Dermis blood vessel endothelial cell (primary cell): ENCODE data around the gene POLE. TPM values are rescaled to one million over a fixed set of nuclear protein-coding genes. Genes with fewer than 3 reads are reported as not detected.
"Not testable (repeated sequence)": the region's sequence is repeated elsewhere in the genome, so short reads cannot be mapped to it uniquely, and the experiment has no call there.

ENCODE experiments used
- DNase-seq: peaks from one replicate; pipeline ENCODE4 v3.0.0; 2010
- total RNA-seq: library from RNA; depleted of rRNA; stranded (reverse); fragments of >200 nt; gene quantifications from 2 replicates; pipeline ENCODE4 v1.2.3, GENCODE V29; 2014

Gene POLE
- total RNA-seq, 1 donor from 2014 or later: 39.7 TPM

DNA sequence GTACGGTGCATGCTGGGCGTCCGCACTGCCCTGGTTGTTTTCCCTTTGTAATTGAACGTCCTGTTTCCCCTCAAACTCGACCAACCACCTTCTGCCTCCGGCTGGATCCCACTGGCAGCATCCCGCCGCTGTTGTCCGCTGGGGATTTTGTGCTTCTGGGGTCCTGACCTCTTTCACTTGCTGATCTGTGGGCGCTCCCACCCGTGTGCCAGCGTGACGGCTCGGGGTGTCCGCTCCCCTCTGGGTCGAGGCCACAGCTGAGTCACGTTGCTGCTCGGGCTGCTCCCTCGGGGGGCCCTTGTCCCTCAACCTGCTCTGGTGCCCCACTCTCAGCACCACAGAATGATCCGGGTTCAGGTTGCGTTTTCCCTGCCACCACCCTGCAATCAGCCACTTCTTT is 31.5 kb upstream of the POLE start:
- DNase-seq: no peak

DNA sequence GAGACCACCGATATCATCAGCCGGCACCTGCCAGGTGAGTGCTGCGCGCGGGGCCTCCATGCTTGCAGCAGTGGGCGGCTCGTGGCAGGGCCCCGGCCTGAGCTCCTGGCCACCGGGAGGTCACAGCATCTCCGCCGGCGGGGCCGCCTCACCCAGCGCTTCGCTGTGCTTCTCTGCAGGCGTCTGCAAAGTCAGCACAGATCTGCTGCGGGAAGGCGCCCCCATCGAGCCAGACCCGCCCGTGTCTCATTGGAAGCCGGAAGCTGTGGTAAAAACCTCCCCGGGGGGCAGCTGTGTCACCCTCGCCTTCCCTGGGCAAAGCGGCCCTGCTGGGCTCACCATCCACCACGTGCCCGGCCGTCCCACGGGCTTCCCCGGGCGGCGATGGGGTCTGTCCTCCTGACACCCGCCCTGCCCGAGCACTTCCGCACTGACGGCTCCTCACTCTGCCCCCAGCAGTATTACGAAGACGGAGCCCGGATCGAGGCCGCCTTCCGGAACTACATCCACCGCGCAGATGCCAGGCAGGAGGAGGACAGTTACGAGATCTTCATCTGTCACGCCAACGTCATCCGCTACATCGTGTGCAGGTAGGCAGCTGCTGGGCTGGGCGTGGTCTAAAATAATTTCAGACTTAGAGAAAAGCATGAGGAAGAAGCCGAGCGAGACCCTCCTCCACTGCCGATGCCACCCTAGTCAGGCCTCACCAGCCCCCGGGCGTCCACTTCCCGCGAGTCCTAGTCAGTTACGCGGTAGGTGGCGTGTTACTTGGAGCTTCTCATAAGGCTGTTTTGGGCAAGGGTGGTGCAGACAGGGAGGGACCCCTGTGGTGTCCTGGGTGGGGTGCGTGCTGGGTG is 30.6 kb upstream of the POLE start:
- no peak for DNase-seq

DNA sequence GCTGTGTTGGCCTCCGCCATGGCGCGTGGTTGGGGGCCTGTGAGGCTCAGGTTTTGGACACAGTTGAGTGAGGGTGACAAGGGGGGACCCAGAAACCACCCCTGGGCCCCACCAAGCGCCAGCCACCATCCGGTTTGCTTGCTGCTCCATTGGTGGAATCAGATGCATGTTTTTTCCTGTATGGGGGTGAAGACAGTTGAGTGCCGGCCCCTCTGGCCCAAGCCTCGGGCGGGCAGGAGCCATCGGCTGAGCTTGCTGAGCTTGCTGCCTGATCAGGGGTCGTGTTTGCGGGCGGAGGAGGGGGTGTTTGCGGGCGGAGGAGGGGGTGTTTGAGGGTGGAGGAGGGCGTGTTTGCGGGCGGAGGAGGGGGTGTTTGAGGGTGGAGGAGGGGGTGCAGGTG is 29.9 kb upstream of the POLE start:
- no peak for DNase-seq

- DNase-seq: no peak
Measured at GRCh38 chr12:132716356-132716755, 29.2 kb upstream of the POLE start.

- no peak for DNase-seq
Measured at GRCh38 chr12:132715874-132716273, 28.7 kb upstream of the POLE start.

GRCh38 chr12:132713123-132713522 is 26.0 kb upstream of the POLE start:
- DNase-seq: no peak

GRCh38 chr12:132711080-132711843 is 24.1 kb upstream of the POLE start:
- peak; percentile 45 for DNase-seq

DNA sequence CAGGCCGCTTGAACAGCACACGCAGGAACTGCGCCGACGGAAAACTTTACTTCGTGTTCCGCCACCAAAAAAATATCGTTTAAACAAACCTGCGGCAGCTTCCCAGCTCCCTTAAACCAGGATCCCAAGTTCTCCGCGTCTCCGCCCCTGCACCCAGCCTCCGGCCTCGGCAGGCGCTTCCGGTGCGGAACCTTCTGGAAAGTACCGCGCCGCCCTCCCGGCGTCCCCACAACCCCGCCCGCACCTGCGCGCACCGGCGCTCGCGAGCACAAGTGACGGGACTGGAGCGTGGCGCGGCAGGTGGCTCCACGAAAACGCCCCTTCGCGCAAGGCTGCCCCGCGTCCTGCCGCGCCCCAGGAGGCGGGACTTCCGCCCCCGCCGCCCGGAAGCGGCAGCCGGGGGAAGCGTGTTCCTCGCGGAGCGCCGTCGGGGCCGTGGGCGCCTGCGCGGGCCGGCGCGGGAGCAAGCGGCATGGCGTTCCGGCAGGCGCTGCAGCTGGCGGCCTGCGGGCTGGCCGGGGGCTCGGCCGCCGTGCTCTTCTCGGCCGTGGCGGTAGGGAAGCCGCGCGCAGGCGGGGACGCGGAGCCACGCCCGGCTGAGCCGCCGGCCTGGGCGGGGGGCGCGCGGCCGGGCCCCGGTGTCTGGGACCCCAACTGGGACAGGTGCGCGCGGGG is 23.4 kb upstream of the POLE start, which contains the start of gene PGAM5:
PGAM5 (plus strand) TSS at position 438 of the 675 bp plus-strand sequence; CDS start at position 473, 35 bp downstream.
- DNase-seq: peak; percentile 90

- DNase-seq: peak; percentile 41
Measured at GRCh38 chr12:132710043-132710404, 22.9 kb upstream of the POLE start.

DNA sequence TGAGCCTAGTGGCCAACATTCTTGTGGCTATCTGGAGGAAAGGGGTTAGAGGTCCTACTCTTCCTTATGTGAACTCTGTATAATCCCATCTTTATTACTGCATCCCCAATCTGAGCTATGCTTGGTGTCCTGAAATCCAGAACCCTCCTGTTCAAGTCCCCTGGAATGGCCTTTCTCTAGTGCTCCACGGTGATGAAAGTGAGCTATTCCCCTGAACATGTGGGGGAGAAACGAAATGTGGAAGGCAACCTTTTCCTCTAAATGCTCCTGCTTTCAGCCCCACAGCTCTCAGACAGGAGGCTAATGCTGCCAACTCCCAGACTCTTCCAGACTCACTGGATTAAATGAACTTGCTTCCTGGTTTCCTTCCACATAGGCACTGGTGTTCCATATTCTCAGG is 21.0 kb upstream of the POLE start:
- DNase-seq: no peak

GRCh38 chr12:132707241-132707640 is 20.1 kb upstream of the POLE start:
- no peak for DNase-seq

- DNase-seq: no peak
Measured at GRCh38 chr12:132703641-132704040, 16.5 kb upstream of the POLE start.

DNA sequence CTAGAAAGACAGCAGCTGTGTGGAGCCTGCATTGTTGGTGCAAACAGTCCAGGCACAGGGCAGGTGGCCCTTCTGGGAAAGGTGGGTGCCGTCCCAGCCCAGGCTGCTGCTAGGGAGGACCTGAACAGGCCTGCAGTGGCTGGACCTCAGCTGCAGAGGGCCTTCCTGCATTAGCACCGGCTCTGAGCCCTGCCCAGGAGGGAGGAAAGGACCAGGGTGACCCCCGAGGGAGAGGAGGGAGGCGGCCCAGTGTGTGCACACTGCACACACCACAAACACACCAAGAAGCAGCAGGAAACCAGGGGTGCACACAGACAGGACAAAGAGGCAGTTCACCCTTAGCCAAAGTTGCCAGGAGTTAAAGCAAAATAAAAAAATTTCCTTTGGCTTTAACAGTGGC is 15.5 kb upstream of the POLE start:
- DNase-seq: no peak

DNA sequence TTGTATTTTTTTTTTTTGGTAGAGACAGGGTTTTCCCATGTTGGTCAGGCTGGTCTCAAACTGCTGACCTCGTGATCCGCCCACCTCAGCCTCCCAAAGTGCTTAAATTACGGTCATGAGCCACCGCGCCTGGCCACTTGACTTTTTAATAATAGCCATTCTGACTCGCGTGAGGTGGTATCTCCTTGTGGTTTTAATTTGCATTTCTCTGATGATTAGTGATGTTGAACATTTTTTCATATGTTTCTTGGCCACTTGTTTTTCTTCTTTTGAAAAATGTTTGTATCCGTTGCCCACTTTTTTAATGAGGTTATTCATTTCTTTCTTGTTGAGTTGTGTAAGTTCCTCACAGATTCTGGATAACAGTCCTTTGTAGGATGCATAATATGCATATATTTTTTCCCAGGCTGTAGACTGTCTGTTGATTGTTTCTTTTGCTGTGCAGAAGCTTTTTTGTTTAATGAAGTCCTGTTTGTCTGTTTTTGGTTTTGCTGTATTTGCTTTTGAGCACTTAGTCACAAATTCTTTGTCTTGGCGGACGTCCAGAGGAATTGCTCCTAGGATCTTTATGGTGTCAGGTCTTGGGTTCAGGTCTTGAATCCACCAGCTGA is 13.2 kb upstream of the POLE start:
- no peak for DNase-seq

DNA sequence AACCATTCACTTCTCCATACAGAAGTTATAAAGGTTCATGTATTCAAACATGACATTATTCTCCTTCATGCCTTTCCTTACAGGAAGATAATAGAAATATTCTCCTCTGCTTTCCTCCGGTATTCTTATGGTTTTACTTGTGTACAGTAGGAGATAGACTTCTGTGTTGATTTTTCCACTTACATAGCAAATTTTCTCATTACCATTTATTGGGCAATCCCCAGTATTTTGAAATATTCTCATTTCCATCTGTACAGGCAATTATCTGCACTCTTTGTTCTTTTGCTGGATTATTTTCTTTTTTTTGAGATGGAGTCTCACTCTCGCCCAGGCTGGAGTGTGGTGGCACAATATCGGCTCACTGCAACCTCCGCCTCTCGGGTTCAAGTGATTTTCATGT is 11.2 kb upstream of the POLE start:
- no peak for DNase-seq

DNA sequence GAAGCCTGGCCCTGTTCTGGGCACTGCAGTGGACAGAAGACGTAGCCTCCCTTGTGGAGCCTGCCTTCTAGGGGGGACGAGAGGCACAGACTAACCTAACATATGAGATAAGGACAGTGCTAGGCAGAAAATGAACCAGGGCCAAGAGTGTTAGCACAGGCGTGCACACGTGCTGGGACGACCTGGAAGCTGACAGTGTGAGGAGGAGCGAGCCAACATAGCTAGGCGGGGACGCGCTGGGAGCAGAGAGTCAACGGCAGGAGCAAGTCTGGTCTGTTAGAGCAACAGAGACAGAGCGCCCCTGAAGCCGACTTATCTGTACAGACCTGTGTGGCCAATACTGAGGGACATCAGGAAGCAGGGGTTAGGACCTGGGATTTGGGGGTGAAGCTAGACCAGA is 8.3 kb upstream of the POLE start:
- no peak for DNase-seq

GRCh38 chr12:132694888-132695287 is 7.7 kb upstream of the POLE start:
- DNase-seq: not testable (repeated sequence)

- not testable (repeated sequence) for DNase-seq
Measured at GRCh38 chr12:132692030-132692429, 4.9 kb upstream of the POLE start.

DNA sequence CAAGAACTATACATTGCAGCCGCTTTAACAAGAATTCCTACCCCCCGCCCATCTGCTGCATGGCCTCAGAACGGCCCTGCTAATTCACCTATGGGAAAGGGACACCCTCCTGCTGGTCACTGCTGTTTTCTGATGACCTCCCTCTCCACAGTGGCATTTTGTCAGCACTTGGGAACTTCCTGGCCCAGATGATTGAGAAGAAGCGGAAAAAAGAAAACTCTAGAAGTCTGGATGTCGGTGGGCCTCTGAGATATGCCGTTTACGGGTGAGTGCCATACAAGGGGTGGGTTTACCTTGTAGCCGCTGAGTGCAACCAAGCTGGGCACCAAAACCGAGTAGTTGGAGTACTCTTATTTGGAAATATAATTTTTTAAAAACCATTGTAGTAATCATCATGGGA is 3.0 kb upstream of the POLE start:
- DNase-seq: no peak

DNA sequence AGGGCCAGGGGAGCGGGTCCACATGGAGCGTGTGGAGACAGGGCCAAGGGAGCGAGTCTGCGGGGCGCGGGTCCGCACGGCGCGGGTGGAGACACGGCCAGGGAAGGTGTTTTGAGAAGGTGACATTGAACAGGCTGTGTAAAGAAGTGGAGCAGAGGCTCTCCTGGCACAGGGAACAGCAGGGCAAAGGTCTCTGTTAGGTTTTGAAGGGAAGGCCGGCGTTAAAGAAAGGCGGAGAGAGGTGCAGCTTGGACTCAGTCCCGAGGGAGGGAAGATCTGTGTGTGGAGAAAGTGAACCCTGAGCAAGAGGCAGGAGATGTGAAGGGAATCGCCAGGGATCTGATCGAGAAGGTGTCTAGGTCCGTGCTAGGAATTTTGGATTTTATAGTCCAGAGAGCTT is 2.1 kb upstream of the POLE start:
- no peak for DNase-seq

GRCh38 chr12:132686825-132687210 is 324 bp downstream of the POLE start:
- no peak for DNase-seq

GRCh38 chr12:132685400-132685799 is 1.7 kb downstream of the POLE start:
- DNase-seq: no peak

- no peak for DNase-seq
Measured at GRCh38 chr12:132677492-132677891, 9.7 kb downstream of the POLE start.
